Neutrophil (primary cell): ENCODE measurements around the gene CBLL1.

Experiments
- H3K27ac ChIP-seq: fragments of 200-600 bp; sonication (generic); 2 replicates; pipeline ENCODE4 v1.5.1; 2016; ENCODE audit warnings: mild to moderate bottlenecking, moderate library complexity
- H3K27me3 ChIP-seq: fragments of 200-600 bp; sonication (generic); 2 replicates; pipeline ENCODE4 v1.6.0; 2016; ENCODE audit warnings: mild to moderate bottlenecking
- H3K36me3 ChIP-seq: fragments of 200-600 bp; sonication (generic); 2 replicates; pipeline ENCODE4 v1.5.1; 2017
- H3K4me1 ChIP-seq, 2 experiments: fragments of 200-600 bp in 1 of 2; sonication (generic) in 1 of 2; 1 replicate in 1 of 2; 2 replicates in 1 of 2; pipeline versions ENCODE4 v1.5.1 to v1.6.1; 2013 to 2016; ENCODE audit warnings: low read depth in 1 of 2, low read length in 1 of 2, mild to moderate bottlenecking in 1 of 2, moderate library complexity in 1 of 2; ENCODE audit not compliant: control insufficient read depth in 1 of 2, insufficient read depth in 1 of 2
- H3K4me3 ChIP-seq, 2 experiments: fragments of 200-600 bp in 1 of 2; sonication (generic) in 1 of 2; 1 replicate in 1 of 2; 2 replicates in 1 of 2; pipeline ENCODE4 v1.5.1; 2013 to 2016; ENCODE audit warnings: low read depth in 1 of 2, low read length in 1 of 2, mild to moderate bottlenecking in 1 of 2, moderate library complexity in 1 of 2
- H3K9me3 ChIP-seq: fragments of 200-600 bp; sonication (generic); 2 replicates; pipeline ENCODE4 v1.5.1; 2016
- CTCF ChIP-seq: fragments of 200-600 bp; sonication (generic); IDR thresholded peaks from 2 replicates; pipeline ENCODE4 v1.5.1; 2016; ENCODE audit warnings: antibody characterized with exemption

Gene CBLL1

GRCh38 chr7:107743567-107744344 is at the start of gene CBLL1:
Gene CBLL1 (plus strand): TSS chr7:107744142. CDS start chr7:107744164, 22 bp downstream.
- Histone ChIP-seq H3K27me3 (no peaks in the 10 kb centered on the region), H3K36me3 (no peaks in the 10 kb centered on the region), H3K4me1 (peaks cover 29 to 31% of the 10 kb centered on the region in 2 experiments), H3K9me3 (no peaks in the 10 kb centered on the region), H3K27ac (peak within 1 kb of the TSS; percentile 96), H3K4me3 (peak within 1 kb of the TSS; percentile 85 to 91)
- peak; percentile 8 for TF ChIP-seq CTCF

- Histone ChIP-seq H3K4me3 (no peak overlapping the region), H3K9me3 (no peaks in the 10 kb centered on the region), H3K27me3 (peaks cover 12% of the 10 kb centered on the region), H3K36me3 (no peaks in the 10 kb centered on the region), H3K4me1 (no peaks in the 10 kb centered on the region), H3K27ac (no peak overlapping the region)
- no peak for TF ChIP-seq CTCF
Observed at GRCh38 chr7:107694386-107694785, 49.6 kb upstream of the CBLL1 start.

GRCh38 chr7:107696330-107696946 is 47.5 kb upstream of the CBLL1 start:
- Histone ChIP-seq H3K27me3 (peaks cover 11% of the 10 kb centered on the region), H3K36me3 (no peaks in the 10 kb centered on the region), H3K4me3 (no peak overlapping the region), H3K27ac (no peak overlapping the region), H3K4me1 (no peaks in the 10 kb centered on the region), H3K9me3 (no peaks in the 10 kb centered on the region)
- TF ChIP-seq CTCF, result no peak

GRCh38 chr7:107697321-107698049 is 46.5 kb upstream of the CBLL1 start:
- H3K9me3 ChIP-seq, result no peaks in the 10 kb centered on the region
- H3K36me3 ChIP-seq, result no peaks in the 10 kb centered on the region
- no peak overlapping the region for H3K27ac ChIP-seq
- no peaks in the 10 kb centered on the region for H3K4me1 ChIP-seq
- peaks cover 1% of the 10 kb centered on the region for H3K27me3 ChIP-seq
- no peak overlapping the region for H3K4me3 ChIP-seq
- no peak for TF ChIP-seq CTCF

- Histone ChIP-seq H3K27me3 (no peaks in the 10 kb centered on the region), H3K4me3 (no peak overlapping the region), H3K4me1 (no peaks in the 10 kb centered on the region), H3K27ac (no peak overlapping the region), H3K9me3 (no peaks in the 10 kb centered on the region), H3K36me3 (no peaks in the 10 kb centered on the region)
- TF ChIP-seq CTCF, result no peak
Observed at GRCh38 chr7:107700570-107700969, 43.4 kb upstream of the CBLL1 start.
